GM18951 (cell line): ENCODE results near the gene NAPB.

Experiments
- POLR2A ChIP-seq: IDR thresholded peaks from 4 replicates; pipeline ENCODE4 v1.6.1; 2011; ENCODE audit warnings: mild to moderate bottlenecking; ENCODE audit not compliant: insufficient read length, insufficient read depth; ENCODE audit errors: extremely low read depth
- in situ Hi-C: fragments of 300-500 bp; cut with MboI; formaldehyde crosslinking; loops from one replicate; pipeline ENCODE4 v1.12.0; 2022; ENCODE audit warnings: low sequenced_read_pairs, mixed read lengths, inconsistent platforms; ENCODE audit not compliant: unreplicated experiment

NAPB gene

GRCh38 chr20:23387118-23387443, 34.2 kb downstream of the NAPB start:
- in situ Hi-C loops, result no loop called here
- TF ChIP-seq POLR2A, result no peak

- in situ Hi-C loops, result no loop called here
- TF ChIP-seq POLR2A, result no peak
These were observed 34.8 kb downstream of the NAPB start for GRCh38 chr20:23386304-23387117.

- TF ChIP-seq POLR2A, result no peak
- in situ Hi-C loops, result no loop called here
These were observed 39.4 kb downstream of the NAPB start for GRCh38 chr20:23381876-23382275.

GRCh38 chr20:23379772-23380171, 41.5 kb downstream of the NAPB start:
- in situ Hi-C loops, result no loop called here
- no peak for TF ChIP-seq POLR2A

GRCh38 chr20:23375827-23376226, 45.5 kb downstream of the NAPB start:
- no peak for TF ChIP-seq POLR2A
- in situ Hi-C loops, result no loop called here

- in situ Hi-C loops, result no loop called here
- TF ChIP-seq POLR2A, result no peak
These were observed 46.8 kb downstream of the NAPB start for GRCh38 chr20:23374441-23374840.

- in situ Hi-C loops, result no loop called here
- no peak for TF ChIP-seq POLR2A
These were observed 49.8 kb downstream of the NAPB start for GRCh38 chr20:23371496-23371895.

GRCh38 chr20:23370873-23371272, 50.4 kb downstream of the NAPB start:
- in situ Hi-C loops, result no loop called here
- TF ChIP-seq POLR2A, result no peak

- no peak for TF ChIP-seq POLR2A
- in situ Hi-C loops, result no loop called here
These were observed 51.0 kb downstream of the NAPB start for GRCh38 chr20:23370274-23370673.

- in situ Hi-C loops, result no loop called here
- no peak for TF ChIP-seq POLR2A
These were observed 52.0 kb downstream of the NAPB start for GRCh38 chr20:23369072-23369823.

- no peak for TF ChIP-seq POLR2A
- in situ Hi-C loops, result no loop called here
These were observed 52.8 kb downstream of the NAPB start for GRCh38 chr20:23368316-23369071.

- in situ Hi-C loops, result no loop called here
- no peak for TF ChIP-seq POLR2A
These were observed 53.5 kb downstream of the NAPB start for GRCh38 chr20:23367770-23368169.

GRCh38 chr20:23366384-23366783, 54.9 kb downstream of the NAPB start:
- in situ Hi-C loops, result no loop called here
- no peak for TF ChIP-seq POLR2A
